ENCODE measurements around the gene DCST2.
A peak's percentile ranks its signal among the peaks of the same experiment; 100 is the strongest.

Gene DCST2

DNA sequence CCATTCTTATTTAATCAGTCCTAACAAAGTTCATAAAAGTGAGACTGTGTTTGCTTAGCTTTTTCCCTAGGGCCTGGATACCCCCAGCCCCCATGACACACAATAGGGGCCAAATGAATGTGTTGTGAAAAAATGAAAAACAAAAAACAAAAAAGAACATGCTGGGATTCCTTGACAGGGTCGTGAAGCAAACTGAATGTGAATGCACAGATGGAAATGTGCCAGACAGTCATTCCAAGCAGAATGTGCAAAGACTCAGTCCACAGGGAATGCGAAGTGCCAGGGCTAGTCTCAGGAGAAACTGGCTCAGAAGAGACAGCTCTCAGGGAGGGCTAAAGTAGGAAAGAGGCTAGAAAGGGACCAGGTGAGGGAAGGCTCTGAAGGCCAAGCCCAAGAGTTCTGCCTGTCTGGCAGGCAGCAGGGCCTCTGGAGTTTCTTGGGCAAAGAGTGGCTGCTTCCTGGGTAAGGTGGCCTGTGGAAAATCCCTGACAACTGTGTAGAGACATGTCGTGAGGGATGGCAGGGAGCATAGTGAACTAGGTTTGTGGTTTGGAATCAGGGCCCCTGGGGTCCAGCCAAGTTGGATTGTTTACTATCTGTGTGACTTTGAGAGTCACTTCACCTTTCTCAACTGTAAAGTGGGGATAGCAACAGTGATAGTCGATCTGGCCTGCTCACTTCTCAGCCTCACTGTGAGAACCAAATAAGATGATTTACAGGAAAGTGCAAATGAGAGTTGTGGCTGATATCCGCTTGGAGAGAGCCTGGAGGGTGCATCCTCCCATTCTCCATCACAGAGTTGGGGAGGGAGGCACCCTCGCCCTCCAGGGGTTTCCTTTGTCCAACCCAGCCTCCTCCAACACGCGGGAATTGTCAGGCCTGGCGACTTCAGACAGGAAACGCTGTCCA, 16.3 kb upstream of the DCST2 start:
- DNase-seq (ENCODE audit: low read depth in 3 of 3) = no peak

GRCh38 chr1:155048449-155049334, 15.1 kb upstream of the DCST2 start:
- no peak for DNase-seq (ENCODE audit: low read depth in 3 of 3)

- DNase-seq (ENCODE audit: low read depth in 3 of 3) = peak in 1 of 3 experiments; percentile 50
Measured at GRCh38 chr1:155044812-155045657, 11.5 kb upstream of the DCST2 start.

DNA sequence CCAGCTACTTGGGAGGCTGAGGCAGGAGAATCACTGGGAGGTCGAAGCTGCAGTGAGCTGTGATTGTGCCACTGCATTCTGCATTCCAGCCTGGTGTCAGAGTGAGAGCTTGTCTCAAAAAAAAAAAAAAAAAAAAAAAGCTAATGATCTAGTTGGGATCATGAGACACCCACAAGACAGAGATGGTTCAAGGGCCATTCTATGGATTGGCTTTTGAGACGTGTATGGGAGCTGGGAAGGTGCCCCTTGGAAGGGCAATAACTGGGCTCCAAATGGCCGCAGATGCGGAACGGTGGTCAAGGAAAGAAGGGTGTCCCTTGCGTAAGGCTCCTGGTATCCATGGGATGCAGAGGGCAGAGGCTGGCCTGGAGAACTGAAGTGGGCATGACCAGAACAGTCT, 10.8 kb upstream of the DCST2 start:
- DNase-seq (ENCODE audit: low read depth in 3 of 3) = no peak

DNA sequence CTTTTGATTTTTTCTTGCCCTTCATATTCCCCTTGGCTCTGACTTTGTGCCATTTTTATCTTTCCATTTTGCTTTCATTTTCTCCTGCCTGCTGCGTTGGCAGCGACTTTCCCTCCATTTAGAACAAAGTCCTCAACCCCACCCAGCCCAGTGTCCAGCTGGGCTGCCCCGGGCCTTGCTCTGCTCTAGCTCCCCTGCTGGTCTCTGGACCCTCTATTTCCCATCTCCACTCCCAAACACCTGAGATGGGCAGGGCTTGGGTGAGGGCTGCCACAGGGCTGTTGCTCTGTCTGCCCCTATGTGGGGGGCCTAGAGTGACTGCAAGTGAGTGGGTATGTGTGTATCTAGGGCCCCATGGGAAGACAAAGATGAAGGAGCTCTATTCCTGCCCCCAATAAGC, 10.2 kb upstream of the DCST2 start:
- no peak for DNase-seq (ENCODE audit: low read depth in 3 of 3)

DNA sequence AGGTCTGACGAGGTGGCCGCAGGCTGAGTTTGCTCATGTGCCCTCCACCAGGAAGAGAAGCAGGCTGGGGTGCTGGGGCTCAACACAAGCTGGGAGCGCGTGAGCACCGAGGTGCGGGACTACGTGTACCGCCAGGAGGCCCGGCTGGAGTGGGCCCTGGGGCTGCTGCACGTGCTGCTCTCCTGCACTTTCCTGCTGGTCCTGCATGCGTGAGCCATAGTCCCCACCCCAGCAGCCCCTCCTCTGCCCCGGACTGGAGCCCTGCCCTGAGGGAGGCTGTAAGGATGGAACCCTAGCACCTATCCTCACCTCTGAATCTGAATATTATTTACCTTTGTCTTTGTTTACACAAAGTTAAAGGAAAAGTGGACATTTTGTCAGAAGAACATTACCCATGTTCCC, 9.7 kb upstream of the DCST2 start:
- DNase-seq (ENCODE audit: low read depth in 3 of 3) = no peak

- DNase-seq (ENCODE audit: low read depth in 3 of 3) = no peak
Measured at GRCh38 chr1:155042789-155043188, 9.2 kb upstream of the DCST2 start.

- DNase-seq (ENCODE audit: low read depth in 3 of 3) = no peak
Measured at GRCh38 chr1:155040358-155041093, 6.9 kb upstream of the DCST2 start.

DNA sequence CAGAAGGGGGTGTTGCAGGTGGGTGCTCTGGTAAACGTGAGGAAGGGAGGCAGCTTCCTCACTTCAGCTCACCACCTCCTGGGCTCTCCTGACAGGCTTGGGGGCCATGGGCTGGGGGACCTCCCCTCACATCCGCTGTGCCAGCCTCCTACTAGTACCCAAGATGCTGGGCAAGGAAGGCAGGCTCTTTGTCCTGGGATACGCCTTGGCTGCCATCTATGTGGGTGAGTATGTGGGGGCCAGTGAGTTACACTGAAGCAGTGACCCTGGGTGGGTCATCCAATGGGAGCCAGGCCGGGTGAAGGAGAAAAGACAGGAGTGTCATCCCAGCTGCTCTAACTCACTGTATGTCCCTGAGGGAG, 5.7 kb upstream of the DCST2 start:
- DNase-seq (ENCODE audit: low read depth in 3 of 3) = no peak

GRCh38 chr1:155038602-155039307, 5.2 kb upstream of the DCST2 start:
- DNase-seq (ENCODE audit: low read depth in 3 of 3) = no peak

DNA sequence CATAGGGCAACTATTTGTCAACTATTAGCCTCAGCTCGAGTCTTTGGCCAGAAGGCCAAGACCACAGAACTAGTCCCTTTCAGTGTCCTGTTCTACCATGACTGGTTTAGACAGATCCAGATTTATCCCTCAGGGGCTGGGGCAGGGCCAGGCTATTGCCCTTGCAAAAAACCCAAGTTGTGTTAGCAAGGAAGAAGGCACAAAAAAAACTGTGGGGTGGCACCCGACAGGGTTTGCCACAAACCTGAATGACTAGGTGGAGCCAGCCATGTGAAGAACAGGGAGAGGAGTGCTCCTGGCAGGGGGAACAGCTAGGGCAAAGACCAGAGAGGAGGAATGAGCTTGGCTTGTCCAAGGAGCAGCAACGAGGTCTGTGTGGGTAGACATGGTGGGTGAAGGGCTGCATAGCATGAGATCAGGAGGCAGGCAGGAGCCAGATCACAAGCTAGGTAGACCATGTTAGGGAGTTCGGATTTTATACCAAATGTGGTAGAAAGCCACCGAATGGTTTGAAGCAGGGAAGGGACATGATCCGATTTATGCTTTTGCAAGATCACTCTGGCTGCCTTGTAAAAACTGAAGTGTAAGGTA, 4.4 kb upstream of the DCST2 start:
- DNase-seq (ENCODE audit: low read depth in 3 of 3) = no peak

DNA sequence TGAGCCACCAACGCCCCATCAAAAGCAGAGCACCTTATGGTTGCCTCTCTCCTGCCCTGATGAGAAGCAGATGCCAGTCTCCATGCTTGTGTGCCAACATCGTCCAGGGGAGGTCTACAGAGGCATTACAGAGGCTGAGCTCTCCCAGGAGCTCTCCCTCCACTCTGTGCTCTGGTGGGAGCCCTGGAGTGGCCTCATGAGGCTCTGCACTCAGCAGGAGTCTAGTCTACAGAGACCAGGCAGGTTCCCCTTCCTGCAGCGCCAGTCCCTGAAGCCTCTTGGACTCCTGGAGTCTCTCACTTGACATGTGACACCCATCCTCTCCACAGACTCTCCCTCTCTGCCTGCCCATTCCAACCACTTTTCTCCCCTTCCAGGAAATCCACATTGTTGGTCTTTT, 3.5 kb upstream of the DCST2 start:
- no peak for DNase-seq (ENCODE audit: low read depth in 3 of 3)

GRCh38 chr1:155035936-155036335, 2.4 kb upstream of the DCST2 start:
- no peak for DNase-seq (ENCODE audit: low read depth in 3 of 3)

DNA sequence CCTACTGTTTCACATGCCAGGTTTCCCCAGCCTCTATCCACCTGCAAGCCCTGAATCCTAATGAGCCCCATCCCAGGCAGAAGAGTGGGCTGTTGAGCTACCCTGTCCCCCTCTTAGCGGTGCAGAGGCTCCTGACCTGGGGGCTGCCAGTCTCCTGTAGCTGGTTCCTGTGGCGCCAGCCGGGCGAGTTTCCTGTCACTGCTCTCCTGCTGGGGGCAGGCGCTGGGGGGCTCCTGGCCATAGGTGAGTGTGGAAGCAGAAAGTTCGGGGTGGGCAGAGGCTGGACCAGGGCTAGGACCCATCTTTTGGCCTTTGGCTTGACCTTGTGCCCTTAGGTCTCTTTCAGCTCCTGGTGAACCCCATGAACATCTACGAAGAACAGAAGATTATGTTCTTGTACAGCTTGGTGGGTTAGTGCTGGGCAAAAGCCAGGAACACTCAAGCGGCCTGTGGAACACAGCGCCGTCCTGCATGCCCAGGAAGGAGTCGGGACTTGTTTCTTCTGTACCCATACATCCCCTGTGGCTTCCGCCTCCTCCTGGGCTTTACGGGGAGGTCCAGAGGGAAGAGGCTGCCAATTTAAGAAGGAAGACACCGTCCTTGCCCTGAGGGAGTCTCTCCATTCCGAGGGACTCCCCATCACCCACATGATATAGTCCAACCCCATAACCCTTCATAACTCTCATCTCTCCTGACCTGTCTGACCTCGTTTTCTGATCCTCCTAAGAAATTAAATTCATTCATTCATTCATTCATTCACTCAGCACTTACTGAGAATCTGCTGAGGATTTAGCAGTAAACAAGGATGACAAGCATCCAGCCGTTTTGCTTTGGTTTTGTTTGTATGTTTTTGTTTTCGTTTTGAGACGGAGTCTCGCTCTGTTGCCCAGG, 982 bp upstream of the DCST2 start:
- no peak for DNase-seq (ENCODE audit: low read depth in 3 of 3)

DNA sequence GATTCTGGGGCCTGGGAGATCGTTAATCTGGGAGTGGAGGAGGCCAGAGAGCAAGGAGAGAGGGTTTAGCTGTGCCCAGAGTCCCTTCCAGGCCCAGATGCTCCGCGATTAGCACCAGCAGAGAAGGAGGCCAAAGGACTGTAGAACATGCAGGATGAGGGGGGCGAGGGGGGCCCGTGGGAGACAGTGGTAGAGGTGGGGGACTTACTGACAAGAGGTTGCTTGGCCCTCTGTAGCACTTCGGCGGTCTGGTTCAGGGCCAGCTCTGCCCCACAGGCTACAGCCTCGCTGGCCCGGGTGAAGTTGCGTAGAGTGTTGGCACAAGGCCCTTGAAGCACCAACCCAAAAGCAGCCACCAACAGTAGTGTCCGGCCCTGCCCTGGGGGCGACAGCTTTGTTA, 695 bp downstream of the DCST2 start:
- no peak for DNase-seq (ENCODE audit: low read depth in 3 of 3)

- no peak for DNase-seq (ENCODE audit: low read depth in 3 of 3)
Measured at GRCh38 chr1:155030899-155031298, 2.7 kb downstream of the DCST2 start.

GRCh38 chr1:155030243-155030795, 3.3 kb downstream of the DCST2 start:
- no peak for DNase-seq (ENCODE audit: low read depth in 3 of 3)

DNA sequence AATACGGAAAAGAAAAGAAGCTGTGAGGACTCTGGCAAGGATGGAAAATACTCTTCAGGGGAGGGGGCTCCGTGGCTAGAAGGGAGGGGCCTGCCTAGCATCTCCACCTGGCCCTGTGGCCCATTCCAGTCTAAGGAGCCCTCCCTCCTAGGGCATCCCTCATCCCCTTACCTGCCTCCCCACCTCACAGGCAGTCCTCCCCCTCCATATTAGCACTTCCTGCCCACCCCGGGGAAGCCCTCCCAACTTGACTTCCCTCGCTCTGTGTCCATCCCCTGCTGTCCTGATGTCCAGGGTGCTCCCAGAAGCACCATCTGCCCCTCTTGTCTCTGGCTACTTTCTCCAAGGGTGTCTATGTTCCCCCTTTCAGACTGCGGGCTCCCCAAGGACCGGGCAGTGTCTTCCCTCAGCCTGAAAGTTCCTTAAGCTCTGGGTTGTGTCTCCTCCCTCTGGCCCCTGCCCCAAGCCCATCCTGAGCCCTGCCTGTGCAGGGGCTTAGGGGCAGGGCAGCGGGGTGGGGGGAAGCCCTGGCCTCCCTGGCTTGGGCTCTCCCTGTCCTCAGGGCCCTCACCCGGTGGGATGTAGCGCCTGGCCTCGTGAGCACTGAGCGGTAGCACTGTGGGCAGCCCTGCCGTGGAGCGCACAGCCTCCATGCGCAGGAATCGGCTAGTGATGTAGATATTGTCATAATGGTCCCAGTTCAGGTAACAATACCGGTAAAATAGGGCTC, 3.9 kb downstream of the DCST2 start:
- no peak for DNase-seq (ENCODE audit: low read depth in 3 of 3)

Measured in stimulated activated CD4-positive, alpha-beta T cell treated with anti-CD3 and anti-CD28 coated beads, TNF-alpha, amount 100 ng/mL, for 24 hours (primary cell).